ENCODE results near the gene PDE7B.

GRCh38 chr6:135875446-135875845, 23.9 kb downstream of the PDE7B start:
- no peak for TF ChIP-seq CTCF (optimal IDR thresholded peaks at IDR 0.05 in 1 of 3, IDR thresholded peaks at IDR 0.05 in 1 of 3, conservative IDR thresholded peaks at IDR 0.05 in 1 of 3; ENCODE audit: extremely low read depth in 1 of 3, insufficient read depth in 2 of 3, low read length in 3 of 3)
- TF ChIP-seq EZH2 (IDR thresholded peaks at IDR 0.05; ENCODE audit: low read length): no peak
